ENCODE data around the gene ASNS.

DNA sequence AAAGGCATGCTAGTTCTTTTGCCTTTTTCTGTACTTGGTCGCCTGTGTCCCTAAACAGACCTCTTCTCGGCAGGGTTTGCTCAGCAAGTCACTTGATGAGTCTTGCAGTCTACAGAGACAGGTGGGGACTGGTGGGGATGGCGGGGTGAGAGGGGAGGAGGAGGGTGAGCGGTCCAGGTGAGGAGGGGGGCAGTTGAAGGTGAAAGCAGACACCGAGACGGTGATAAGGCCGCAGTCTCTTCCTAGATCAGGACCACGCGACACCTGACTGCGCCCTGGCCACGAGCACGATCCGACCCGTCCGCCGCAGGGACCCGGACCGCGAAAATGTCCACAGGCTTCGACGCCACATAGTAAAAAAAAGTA lies 566 bp downstream of the ASNS start:
- TF ChIP-seq, protein P1, sequence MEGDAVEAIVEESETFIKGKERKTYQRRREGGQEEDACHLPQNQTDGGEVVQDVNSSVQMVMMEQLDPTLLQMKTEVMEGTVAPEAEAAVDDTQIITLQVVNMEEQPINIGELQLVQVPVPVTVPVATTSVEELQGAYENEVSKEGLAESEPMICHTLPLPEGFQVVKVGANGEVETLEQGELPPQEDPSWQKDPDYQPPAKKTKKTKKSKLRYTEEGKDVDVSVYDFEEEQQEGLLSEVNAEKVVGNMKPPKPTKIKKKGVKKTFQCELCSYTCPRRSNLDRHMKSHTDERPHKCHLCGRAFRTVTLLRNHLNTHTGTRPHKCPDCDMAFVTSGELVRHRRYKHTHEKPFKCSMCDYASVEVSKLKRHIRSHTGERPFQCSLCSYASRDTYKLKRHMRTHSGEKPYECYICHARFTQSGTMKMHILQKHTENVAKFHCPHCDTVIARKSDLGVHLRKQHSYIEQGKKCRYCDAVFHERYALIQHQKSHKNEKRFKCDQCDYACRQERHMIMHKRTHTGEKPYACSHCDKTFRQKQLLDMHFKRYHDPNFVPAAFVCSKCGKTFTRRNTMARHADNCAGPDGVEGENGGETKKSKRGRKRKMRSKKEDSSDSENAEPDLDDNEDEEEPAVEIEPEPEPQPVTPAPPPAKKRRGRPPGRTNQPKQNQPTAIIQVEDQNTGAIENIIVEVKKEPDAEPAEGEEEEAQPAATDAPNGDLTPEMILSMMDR (IDR thresholded peaks at IDR 0.05), result no peak
- TF ChIP-seq POLR2A (IDR thresholded peaks at IDR 0.05), result no peak

All from thyroid gland (tissue), 4 donors.